Activated CD8-positive, alpha-beta memory T cell treated with anti-CD3 and anti-CD28 coated beads for 48 hours (primary cell): ENCODE measurements around the gene CDCP1.
"Not testable (repeated sequence)": the region's sequence is repeated elsewhere in the genome, so short reads cannot be mapped to it uniquely, and the experiment has no call there.

Experiments
- DNase-seq, 3 experiments: peaks; one replicate each; pipeline ENCODE4 v3.0.0-alpha.2; 2020; ENCODE audit warnings: low read depth in 2 of 3, low spot score in 2 of 3

CDCP1 gene

DNA sequence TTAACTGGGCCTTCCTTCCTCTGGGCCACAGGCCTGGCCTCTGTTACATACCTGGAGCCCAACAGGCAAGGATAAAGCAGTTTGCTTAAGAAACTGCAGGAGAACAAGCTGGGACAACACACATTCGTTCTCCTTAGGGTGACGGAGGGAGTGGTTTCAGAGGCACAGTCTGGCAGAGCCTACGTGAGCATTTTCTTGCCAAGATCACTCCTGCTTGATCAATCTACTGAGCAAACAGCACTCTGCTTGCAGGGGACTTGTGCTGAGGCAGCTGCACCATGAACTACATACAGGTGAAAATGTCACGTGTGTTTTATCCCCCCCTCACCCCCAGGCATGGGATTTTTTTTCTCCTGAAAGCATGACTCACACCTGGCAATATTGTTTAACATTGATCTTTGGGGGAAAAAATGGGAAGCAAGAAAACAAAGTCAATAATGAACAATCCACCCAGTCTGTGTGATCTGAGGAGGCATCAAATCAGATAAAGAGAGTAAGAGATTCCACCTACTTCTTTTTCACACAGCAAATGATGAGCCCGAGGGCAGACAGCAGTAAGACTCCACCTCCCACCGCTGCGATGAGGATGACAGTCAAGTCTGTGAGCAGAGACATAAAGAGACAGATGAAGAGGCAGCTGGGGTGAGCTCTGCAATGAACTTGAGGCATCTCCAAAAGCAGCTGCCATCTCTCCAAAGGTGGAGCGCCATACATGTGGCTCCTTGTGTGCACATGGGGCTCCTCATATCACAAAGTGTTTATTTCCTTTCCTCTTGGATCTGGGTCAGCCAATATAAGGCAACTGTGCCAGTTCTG, 57.4 kb downstream of the CDCP1 start:
- no peak for DNase-seq

DNA sequence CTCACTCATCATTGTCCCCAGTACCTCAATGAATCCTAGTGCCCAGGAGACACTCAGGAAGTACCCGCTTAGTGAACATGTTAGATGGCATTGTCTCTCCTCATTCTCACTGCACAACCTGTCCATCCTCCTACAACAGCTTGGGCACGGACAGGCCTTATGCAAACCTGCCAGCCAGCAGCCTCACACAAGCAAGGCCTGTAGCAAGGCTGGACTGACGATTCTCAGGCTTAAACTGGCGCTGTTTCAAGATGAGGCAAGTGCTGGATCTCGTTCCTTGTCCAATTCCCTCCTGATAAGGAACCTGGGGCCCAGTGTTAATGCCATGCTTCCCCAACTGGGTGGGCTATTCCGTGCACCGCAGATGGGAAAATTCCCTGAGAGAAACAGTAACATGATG, 59.0 kb downstream of the CDCP1 start:
- DNase-seq, result no peak

DNA sequence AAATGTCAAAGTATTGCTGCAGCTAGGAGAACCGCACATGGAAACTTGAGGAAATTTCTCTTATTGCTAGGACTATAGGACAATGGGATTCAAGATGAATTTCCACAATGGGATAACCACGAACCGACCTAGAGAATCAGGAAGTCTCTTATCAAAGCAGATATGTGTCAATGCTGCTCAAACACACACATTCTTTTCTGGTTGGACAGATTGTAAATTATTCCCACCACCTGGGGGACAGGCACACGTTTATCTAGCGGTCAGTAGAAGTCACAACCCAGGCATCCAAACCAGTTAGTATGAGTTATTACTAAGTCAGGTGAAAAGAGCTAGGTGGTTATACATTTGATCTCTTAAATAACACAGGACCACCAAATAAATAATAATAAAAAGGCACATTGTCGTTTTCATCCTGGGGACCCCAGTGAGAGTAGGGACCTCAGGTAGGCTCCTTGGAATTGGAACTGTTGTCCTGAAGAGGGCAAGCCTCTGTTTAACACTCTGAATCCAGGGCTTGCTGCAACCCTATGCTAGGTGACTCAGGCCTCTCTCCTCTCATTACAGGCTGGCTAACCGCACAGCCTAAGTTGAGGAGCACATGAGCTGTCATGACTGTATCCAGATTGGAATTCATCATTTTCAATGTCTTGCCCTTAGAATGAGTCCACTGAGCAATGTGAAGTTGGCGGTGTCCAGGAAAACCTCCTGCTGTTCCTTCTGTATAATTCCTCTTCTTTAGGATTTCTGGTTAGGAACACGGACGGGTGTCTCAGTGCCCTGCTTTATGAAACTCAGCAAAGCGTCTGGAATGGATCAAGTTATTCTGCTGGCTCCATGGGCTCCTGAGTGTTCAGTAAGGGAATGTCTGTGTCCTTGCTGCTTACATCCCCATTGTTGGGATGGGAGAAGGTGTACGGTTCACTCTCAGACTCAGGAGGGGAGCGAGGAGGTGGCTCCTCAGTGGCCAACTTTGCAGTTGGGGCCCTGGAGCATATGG, 61.1 kb downstream of the CDCP1 start:
- DNase-seq, result no peak

DNA sequence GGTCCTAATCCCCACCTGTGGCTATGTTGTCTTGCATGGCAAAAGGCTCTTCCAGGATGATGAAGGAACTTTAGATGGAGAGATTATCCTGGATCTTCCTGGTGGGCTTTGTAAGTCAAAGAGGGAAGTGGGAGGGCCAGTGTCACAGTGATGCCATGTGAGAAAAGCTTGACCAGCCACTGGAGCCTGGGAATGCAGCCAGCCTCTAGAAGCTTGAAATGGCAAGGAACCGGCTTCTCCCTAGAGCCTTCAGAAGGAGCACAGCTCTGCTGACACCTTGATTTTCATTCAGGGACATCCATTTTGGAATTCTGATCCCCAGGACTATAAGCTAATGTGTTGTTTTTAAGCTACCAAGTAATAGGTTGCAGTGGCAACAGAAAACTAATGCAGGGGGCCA, 61.8 kb downstream of the CDCP1 start:
- no peak for DNase-seq

DNA sequence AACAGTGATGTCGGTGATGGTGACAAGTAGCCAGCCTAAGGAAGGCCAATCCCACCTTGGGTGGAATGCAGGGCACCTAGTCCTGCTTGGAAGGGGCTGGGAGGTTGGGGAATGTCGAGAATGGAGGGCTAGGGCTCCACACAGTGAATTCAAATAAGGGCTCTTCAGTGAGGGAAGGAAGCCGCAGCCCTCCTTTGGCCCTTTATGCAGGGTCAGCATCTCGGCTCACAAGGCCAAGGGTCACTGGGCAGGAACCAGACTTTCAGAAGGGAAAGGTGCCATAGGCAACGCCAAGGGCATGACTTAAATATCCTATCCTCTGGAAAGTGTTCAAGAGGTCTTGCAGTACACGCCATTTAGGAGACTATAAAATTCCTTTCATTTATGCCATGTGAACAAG, 63.2 kb downstream of the CDCP1 start:
- no peak for DNase-seq

DNA sequence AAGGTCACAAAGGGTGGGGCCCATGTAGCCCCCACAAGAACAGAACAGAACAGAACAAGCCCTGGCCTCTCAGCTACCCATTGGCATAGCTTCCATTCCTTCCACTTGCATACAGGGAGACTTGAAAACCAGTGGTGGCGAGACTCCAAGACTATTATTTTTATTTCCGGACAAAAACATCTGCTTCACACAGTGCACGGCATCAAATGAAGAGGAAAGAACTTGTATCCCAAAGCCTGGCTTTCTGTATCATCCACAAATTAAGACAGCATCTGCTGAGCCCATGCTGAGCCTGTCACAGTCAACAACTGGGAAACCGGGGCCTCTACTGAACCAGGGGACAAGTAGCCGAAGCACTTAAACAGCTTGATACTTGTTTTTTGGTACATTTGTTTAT, 64.0 kb downstream of the CDCP1 start:
- no peak for DNase-seq

DNA sequence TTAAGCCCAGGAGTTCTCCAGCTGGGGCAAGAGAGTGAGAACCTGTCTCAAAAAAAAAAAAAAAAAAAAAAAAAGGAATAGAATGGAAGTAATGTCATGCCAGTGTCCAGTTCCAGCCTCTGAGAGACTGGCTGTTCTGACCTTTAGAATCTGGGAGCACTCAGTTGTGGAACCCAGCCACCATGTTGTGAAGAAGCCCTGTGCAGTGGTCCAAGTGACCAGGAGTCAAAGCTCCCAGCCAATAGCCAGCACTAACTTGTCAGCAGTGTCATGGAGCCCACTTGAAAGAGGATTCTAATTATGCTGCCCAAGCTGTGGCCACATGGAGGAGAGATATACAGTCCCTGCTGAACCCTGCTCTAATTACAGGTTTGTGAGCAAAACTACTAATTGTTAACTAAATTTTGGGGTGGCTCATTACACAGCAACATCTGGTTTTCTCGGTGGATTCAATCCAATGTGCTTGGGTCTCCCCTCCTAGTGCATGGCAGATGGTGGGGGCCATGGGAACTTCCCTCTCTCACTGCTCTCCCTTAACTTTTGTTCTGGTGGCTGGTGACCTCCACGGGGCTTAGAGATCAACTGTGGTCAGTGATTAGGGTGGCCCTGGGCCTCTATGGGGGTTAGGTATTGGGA, 64.6 kb downstream of the CDCP1 start:
- DNase-seq, result no peak

DNA sequence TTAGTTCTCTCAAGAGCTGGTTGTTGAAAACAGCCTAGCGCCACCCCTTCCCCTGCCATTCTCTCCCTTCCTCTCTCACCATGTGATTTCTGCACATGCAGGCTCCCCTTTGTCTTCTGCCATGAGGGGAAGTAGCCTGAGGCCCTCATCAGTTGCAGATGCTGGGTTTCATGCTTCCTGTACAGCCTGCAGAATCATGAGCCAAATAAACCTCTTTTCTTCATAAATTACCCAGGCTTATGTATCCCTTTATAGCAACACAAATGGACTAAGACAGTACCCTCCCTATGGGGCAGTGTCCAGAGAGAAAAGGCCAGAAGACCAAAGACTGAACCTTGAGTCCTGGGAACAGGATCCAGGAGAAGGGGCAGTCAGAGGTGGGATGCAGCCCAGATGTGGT, 65.4 kb downstream of the CDCP1 start:
- DNase-seq, result no peak

DNA sequence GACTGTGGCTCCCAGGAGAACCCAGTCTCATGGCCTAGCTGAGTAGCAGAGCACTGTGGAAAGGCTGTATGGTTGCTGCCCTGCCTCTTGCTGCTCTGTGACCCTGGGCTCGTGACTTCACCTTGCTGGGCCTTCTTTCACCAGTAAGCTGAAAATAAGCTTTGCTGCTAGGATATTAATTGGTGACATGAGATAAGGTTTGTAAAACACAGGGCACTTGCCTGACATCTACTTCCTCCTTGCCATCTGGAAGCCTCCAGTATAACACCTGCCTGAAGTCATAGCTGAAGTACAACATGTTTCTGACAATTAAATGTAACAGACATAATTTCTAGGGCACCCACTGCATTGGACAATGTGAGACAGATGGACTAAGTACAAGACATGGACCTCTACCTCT, 66.5 kb downstream of the CDCP1 start:
- DNase-seq, result no peak

DNA sequence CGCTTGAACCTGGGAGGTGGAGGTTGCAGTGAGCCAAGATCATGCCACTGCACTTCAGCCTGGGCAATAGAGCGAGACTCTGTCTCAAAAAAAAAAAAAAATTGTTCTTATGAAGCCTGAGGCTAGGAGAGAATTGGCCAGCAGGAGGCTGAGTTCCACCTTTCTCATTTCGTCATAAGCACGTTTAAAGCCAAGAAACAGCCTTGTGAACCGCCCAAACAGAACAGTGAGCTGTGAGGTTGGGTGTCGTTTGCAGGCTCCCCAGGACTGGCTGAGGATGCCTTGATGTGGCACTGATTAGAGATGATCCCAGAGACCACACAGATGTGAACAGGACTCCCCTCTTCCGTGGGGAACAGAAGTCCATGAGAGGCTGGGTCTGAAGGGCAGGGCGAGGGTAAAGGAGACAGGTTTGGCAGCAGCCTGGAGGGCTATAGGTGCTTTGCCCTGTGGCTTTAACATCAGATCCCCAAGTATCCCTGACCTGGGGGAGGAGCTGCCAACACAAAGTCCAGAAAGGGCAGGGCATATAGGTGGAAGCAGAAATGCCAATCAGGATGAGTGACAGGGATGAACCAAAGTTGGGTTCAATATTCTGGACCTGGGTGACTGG, 67.2 kb downstream of the CDCP1 start:
- no peak for DNase-seq

DNA sequence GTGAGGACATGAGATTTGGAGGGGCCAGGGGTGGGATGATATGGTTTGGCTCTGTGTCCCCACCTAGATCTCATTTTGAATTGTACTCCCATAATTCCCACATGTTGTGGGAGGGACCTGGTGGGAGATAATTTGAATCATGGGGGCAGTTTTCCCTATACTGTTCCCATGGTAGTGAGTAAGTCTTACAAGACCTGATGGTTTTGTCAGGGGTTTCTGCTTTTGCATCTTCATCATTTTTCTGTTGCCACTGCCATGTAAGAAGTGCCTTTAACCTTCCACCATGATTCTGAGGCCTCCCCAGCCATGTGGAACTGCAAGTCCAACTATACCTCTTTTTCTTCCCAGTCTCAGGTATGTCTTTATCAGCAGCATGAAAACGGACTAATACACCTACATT, 67.9 kb downstream of the CDCP1 start:
- DNase-seq, result not testable (repeated sequence)

DNA sequence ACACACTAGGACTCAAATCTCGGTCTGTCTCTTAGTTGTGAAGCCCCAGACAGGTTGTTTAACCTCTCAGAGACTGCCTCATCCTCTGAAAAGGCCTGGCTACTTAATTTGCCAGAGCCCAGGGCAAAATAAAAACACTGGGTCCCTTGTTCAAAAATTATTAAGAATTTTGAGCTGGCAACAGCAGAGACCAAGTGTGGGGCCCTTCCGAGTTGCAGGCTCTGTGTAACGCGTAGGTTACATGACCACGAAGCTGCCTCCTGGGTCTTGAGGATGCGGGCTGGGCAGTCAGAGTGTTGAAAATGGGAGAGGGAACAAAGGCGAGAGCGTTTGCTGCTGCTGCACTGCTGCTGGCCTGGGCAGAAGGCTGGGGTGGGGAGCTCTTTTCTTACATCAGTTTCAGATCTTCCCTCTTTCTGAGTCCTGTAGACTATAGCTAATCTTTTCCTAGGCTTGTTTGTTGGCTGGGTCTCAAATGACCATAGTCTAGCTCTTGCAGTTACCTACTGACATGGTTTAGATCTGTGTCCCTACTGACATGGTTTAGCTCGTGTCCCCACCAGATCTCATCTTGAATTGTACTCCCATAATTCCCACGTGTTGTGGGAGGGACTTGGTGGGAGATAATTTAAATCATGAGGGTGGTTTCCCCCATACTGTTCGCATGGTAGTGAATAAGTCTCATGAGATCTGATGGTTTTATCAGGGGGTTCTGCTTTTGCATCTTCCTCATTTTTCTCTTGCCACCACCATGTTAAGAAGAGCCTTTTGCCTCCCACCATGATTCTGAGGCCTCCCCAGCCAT, 70.2 kb downstream of the CDCP1 start:
- DNase-seq, result no peak

DNA sequence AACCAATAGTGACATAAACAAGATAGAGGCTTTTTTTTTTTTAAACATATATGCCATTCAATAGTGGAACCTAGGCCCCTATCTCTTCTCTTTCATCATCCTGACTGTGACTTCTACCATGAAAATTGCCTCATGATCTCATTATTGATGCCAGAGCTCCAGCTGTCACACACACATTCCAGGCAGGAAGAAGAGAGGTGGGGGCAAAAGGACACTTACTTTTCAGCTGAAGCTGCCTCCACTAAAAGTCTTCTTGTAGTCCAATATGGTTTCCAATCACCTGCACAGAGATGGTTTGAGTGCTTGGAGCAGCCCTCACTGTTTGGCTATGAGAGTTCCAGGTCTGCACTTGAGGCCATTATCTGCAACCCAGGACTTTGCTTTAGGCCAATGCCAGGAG, 75.1 kb downstream of the CDCP1 start:
- DNase-seq, result no peak

DNA sequence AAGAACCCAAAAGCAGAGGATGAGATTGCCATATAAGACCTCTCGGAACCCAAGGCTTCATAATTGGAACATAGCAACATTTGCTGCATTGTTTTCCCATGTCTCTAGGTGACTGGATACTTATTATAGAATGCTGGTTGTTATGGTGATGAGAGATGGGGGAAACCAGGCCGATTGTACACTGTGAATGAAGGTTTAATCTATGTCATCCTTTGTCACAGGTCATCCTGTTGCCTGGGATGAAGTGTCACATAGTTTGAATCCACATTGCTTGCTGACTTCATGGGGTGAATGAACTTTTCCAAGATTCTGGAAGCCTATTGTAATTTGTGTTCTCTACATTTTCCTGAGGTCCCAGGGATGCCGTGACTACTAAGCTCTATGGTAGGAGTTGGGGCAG, 78.2 kb downstream of the CDCP1 start:
- no peak for DNase-seq

DNA sequence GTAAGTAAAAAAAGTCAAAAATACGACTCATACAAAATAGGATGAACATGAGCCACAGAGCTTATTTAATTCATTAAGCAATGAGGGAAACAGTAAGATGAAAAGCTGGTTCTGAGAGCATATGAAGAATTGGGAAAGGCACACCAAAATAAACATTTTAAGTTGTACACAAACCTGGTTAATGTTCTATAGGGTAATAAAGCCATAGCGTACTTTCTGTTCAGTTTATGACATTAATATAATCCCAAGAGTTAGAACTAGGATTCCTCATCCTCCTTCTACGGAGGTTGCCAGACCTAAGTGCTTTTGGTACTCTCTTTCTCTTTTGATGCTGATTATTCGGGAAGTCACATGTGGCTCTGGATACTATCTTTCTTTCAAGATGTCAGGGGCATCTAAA, 78.7 kb downstream of the CDCP1 start:
- no peak for DNase-seq

DNA sequence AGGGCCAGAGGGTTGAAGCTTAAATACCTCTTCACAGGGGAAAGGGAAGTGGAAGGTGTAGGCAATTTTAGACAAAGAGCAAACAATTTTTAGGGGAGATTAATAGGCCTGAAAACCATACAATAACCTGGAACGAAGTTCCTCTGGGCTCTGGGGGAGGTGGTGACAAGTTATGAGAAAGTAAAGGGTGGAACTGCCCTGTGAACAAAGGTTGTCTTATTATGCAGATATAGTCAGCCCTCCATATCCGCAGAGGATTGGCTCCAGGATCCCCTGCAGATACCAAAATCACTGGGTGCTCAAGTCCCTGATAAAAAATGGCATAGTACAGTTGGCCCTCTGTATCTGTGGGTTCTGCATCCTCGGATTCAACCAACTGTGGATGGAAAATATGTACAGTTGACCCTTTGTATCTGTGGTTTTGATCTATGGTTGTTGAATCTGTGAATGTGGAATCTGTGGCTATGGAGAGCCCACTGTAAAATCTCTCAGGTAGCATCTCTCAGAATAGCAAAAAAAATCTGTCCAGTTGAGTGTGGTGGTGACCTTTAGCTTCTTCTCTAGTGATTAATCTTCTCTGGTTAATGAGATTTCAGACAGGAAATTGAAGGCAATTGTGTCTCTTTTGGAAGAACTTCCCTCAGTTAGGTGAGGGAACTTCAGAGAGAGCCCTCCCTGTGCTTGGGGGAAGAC, 79.9 kb downstream of the CDCP1 start:
- DNase-seq, result no peak

DNA sequence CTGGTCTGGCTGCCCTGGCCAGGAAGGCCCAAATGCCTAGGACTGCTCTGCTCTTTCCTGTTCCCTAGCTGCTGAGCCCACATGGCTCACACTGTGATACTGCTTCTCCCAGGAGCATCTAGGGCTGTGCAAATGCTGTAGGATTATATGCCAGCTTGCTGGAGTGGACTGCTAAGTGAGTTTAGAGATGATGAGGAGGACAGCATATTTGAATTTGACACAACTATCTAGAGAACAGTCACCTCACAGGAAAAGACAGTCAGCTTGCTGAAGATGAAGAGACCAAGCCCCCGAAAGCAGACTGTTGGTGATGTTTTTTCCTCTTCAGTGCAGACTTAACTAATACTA, 80.8 kb downstream of the CDCP1 start:
- no peak for DNase-seq

DNA sequence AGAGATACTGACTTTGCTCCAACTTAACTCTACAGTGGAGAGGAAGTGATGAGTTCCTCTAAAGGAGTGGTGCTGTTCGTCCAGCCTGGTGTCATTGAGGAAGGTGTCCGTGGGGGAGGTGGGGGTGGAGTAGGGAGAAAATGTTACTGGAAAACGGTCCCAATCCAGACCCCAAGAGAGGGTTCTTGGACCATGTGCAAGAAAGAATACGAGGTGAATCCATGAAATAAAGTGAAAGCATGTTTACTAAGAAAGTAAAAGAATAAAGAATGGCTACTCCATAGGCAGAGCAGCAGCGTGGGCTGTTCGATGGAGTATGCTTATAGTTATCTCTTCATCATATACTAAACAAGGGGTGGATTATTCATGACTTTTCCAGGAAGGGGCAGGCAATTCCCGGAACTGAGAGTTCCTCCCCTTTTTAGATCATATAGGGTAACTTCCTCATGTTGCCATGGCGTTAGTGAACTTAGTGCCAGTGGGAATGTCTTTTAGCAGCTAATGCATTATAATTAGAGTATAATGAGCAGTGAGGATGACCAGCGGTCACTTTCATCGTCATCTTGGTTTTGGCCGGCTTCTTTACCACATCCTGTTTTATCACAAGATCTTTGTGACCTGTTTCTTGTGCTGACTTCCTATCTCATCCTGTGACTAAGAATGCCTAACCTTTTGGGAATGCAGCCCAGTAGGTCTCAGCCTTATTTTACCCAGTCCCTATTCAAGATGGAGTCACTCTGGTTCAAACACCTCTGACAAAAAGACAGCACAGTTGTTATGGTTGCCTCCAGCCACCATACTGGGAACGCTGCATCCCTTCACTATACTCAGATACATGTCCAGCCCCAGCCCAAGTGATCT, 81.4 kb downstream of the CDCP1 start:
- peak; percentile 17 to 64 (median 31) for DNase-seq

DNA sequence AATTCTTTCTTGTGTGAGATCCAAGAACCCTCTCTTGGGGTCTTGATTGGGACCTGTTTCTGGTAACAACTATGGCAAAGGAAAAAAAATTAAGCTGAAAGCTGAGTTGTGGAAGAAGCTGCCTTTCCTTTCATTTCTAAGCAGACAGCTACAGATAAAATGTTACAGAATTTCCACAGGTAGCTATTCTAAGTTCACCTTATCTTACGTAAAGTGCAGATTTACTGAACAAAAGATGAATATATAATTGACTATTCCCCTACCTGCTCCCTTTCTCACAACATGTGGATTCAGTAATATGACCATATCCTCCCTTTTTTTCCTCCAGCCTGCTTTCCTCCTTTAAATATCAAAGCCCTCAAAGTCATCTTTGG, 83.5 kb downstream of the CDCP1 start:
- DNase-seq, result no peak
